ENCODE results near the gene PXDN.
"Not testable (repeated sequence)": the region's sequence is repeated elsewhere in the genome, so short reads cannot be mapped to it uniquely, and the experiment has no call there.

The PXDN gene

DNA sequence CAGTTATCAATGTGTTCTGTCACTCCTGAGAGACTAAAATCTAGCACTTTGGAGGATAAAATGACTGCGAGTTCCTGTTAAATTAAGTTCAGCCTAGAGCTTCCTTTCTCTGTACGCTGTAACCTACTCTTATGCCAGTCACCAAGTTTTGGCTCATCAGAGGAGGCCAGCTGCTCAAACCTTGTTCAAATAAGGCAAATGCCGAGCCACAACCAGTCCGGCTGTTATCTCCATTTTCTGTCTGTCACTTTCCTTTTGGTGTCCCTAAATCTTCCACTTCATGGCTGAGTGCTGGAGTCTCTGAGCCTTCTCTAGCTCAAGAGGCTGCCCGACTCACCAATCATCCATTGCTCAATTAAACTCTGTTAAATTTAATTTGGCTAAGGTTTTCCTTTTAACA, 33.5 kb upstream of the PXDN start:
- no peak for DNase-seq (ENCODE audit: low read depth in 1 of 2, low spot score in 1 of 2)

- DNase-seq (ENCODE audit: low read depth in 1 of 2, low spot score in 1 of 2) = no peak
These were observed 32.8 kb upstream of the PXDN start for GRCh38 chr2:1777156-1777555.

DNA sequence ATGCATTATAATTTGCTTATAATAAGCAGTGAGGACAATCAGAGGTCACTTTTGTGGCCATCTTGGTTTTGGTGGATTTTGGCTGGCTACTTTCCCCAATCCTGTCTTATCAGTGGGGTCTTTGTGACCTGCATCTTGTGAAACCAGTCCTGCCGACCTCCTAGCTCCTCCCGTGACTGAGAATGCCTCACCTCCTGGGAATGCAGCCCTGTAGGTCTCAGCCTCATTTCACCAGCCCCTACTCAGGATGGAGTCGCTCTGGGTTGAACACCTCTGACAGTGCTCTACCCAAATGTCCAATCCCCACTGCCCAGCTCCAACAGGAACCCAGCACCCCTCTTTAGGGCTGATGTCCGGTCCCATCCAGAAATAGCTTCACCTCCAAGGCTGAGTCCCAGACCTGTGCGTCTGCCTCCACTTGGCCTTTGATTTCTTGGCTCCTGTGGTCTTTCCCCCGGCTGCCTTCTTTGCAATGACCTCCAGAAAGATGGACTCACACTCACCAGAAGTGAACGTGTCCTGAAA, 31.3 kb upstream of the PXDN start:
- no peak for DNase-seq (ENCODE audit: low read depth in 1 of 2, low spot score in 1 of 2)

- DNase-seq (ENCODE audit: low read depth in 1 of 2, low spot score in 1 of 2) = no peak
These were observed 30.6 kb upstream of the PXDN start for GRCh38 chr2:1774929-1775328.

- no peak for DNase-seq (ENCODE audit: low read depth in 1 of 2, low spot score in 1 of 2)
These were observed 29.6 kb upstream of the PXDN start for GRCh38 chr2:1773883-1774282.

DNA sequence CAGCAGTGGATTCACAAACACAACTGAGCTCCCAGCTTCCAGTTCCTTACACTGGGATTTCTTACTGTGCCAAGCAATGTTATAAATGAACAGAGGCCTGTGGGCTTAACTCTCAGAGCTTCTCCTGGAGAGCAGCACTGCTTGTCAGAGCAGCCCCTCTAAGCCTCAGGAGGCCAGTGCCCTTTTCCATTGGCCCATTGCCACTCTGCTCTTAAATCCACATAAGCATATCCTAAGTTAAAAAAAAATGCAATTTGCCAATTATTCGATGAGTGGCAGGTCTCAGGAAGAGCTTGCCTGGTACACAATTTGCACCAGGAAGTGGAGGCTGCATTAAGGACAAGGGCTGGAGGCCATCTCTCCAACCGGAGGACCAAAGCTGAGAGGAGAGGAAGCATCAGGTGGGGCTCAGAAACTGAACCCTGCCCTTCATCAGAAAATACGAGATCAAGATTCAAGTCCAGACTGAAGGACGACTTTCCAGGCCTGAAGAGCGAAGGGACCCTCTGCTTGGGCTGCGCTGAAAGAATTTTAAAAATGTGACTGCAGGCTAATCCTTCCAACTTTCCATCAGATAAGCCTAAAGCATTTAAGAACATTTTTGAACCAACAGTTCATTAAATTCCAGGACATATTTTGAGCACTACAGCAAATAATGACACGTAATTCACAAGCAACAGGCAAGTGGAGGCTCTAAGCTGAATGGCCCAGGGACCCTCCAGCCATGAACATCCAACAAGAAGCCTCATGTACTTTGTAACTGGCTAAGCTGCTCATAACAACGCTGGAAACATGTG, 28.4 kb upstream of the PXDN start:
- DNase-seq (ENCODE audit: low read depth in 1 of 2, low spot score in 1 of 2) = no peak

- no peak for DNase-seq (ENCODE audit: low read depth in 1 of 2, low spot score in 1 of 2)
These were observed 27.4 kb upstream of the PXDN start for GRCh38 chr2:1771626-1772280.

DNA sequence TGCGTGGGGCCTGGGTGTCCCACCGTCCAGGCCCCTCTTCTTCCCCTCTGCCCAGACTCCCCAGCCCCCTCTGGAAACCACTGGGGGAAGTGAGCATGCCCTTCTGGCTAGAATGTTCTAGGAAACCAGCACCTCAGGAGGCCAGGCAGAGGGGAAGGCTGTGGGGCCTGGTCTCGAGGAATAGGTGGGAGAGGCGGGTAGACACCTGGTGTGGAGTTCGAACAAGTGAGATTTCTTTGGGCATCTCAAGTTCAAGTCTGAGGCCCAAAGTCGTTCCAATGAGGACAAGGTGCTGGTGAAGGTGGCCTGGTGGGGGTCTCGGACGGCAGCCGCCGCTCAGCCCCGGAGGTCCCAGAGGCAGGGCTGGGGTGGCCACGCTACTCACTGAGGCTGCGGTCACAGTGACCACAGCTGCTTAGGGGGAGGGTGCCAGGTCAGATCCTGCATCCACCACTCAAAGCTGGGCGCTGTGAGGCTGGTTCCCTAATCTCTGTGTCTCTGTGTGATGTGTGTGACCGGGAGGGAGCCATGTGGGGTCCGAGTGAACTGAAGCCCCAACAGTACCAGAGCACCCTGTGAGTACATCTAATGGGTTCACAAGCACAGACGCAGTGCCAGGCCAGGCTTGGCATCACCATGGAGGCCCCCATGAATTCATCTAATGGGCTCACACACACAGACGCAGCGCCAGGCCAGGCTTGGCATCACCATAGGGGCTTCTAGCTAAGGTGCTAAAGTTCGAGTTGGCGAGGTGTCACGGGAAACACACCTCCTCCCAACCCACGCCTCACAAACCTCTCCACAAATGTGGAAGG, 26.5 kb upstream of the PXDN start:
- no peak for DNase-seq (ENCODE audit: low read depth in 1 of 2, low spot score in 1 of 2)

DNA sequence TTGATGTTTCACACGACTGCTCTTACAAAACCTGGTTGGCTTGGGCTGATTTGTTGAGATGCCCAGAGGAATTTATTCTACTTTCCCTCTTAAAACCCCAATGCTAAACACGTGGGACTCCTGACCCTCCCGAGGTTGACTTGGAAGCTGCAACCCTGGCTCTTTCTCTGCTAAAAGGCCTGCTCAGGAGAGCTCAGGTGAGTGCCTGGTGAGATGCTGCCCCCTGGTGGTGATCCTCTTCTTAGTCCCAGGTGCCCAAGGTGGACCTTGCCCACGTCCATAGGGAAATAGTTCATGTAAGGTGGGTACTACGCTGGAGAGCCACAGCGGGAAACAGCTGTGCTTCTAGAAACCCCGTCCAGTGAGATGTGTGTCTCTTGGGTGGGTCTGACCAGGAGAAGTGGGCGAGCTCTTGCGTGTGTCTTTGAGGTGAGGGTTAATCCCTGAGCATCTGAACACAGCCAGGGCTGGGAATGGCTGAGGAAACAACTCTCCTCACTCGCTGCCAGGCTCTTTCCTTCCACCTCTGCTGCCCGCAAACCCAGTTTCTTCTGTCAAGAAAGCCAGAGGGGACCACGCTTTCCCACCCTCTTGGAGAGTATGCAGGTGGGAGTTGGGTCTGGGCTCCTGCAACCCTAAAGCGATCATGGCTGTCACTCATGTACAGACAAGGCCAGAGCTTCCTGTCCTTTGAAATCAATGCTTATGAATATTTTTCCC, 25.5 kb upstream of the PXDN start:
- DNase-seq (ENCODE audit: low read depth in 1 of 2, low spot score in 1 of 2) = no peak

DNA sequence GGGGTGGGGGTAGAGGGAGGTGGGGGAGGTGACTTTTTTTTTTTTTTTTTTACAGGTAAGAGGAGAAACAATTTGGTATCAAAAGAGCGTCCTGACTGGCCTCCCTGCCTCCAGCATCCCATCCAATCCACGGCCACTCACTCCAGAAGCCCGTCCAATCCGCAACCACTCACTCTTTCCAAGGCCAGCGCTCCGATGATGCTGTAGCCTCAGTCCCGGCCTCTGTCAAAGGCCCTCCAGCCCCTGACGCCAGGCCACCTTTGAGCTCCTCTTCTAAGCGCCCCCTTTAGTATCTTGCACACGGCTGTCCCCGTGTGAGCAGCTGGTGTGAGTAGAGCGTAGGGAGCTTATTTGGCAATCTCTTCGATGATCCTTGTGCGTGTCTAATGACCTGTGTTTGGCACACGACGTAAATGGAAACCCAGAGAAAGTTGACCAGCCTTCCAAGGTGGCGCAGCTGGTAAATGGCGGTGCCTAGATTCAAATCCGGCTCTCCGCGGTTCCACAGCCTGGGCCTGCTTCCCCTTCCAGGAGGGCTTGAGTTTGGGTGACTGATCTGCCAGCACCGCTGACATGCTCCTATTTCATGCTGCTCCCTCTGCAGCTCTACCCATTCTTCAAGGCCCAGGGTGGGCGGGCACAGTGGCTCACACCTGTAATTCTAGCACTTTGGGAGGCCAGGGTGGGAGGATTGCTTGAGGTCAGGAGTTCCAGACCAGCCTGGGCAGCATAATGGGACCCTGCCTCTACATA, 23.8 kb upstream of the PXDN start:
- no peak for DNase-seq (ENCODE audit: low read depth in 1 of 2, low spot score in 1 of 2)

DNA sequence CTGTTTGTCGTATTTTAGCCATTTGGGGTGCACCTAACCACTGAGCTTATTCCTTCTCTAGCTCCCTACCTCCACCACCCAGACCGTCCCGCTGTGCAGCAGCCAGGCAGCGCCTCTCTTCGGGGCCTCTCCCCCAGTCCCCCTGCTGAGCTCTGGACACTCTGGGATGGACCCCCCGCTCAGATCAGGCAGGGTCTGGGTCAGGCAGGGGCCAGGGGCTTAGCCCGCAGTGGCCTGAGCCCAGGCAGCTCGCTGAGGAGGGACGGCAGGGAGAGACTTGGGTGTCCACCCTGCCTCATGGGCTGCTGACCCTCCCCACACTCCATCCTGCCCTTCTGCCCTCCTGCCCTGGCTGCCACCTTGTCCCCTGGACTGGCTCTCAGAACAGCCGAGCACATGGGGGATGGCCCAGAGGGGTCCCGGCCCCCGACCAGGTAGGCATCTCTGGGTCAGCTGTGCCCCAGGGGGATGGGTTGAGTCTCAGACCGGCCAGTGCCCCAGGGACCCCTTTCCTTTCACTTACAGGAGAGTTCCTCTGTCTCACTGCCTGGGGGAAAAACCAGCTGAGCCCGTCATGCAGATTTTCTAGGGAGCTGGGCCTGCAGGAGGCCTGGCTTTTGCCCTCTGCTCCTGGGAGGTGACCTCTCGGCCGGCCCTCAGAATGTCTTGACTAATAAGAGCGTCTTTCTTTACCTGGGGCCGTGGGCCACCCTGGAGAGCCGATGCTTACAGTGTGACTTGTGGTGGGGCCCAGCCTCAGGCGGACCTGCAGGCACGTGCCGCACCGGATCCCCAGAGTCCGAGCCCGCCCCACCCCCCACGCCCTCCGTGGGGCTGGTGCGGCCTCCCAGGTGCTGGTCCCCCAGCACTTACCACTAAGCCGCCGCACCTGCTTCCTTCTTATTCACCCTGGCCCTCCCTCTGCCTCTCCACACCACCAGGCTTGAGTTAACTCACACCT, 22.8 kb upstream of the PXDN start:
- DNase-seq (ENCODE audit: low read depth in 1 of 2, low spot score in 1 of 2) = no peak

GRCh38 chr2:1766425-1766824, 22.1 kb upstream of the PXDN start:
- no peak for DNase-seq (ENCODE audit: low read depth in 1 of 2, low spot score in 1 of 2)

DNA sequence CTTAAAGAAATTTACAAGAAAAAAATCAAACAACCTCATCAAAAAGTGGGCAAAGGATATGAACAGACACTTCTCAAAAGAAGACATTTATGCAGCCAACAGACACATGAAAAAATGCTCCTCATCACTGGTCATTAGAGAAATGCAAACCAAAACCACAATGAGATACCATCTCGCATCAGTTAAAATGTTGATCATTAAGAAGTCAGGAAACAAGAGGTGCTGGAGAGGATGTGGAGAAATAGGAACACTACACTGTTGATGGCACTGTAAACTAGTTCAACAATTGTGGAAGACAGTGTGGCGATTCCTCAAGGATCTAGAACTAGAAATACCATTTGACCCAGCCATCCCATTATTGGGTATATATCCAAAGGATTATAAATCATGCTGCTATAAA, 20.9 kb upstream of the PXDN start:
- not testable (repeated sequence) for DNase-seq (ENCODE audit: low read depth in 1 of 2, low spot score in 1 of 2)

GRCh38 chr2:1759611-1759930, 15.3 kb upstream of the PXDN start:
- no peak for DNase-seq (ENCODE audit: low read depth in 1 of 2, low spot score in 1 of 2)

DNA sequence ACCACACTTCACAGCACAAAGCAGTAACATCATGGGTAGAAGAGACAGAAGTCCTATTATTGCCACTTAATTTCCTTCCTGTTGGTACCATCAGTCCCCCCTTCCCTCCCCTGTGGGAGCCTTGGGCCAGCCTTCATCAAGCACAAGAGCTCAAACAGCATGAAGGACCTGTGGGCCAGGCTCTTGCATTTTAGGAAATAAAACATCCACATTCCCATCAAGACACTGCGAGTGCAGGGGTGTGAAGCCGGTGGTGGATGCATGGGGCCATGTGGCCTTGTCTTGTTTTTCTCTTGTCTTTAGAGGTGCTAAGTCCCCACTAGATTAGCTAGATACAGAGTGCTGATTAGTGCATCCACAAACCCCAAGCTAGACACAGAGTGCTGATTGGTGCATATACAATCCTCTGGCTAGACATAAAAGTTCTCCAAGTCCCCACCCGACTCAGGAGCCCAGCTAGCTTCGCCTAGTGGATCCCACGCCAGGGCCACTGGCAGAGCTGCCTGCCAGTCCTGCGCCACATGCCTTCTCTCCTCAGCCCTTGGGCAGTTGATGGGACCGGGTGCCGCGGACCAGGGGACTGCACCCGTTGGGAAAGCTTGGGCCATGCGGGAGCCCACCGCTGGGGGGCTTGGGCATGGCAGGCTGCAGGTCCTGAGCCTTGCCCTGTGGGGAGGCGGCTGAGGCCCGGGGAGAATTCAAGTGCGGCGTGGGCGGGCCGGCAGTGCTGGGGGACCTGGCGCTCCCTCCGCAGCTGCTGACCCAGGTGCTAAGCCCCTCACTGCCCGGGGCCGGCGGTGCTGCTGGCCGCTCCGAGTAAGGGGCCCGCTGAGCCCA, 14.7 kb upstream of the PXDN start:
- no peak for DNase-seq (ENCODE audit: low read depth in 1 of 2, low spot score in 1 of 2)

GRCh38 chr2:1758171-1758570, 13.9 kb upstream of the PXDN start:
- DNase-seq (ENCODE audit: low read depth in 1 of 2, low spot score in 1 of 2) = no peak

DNA sequence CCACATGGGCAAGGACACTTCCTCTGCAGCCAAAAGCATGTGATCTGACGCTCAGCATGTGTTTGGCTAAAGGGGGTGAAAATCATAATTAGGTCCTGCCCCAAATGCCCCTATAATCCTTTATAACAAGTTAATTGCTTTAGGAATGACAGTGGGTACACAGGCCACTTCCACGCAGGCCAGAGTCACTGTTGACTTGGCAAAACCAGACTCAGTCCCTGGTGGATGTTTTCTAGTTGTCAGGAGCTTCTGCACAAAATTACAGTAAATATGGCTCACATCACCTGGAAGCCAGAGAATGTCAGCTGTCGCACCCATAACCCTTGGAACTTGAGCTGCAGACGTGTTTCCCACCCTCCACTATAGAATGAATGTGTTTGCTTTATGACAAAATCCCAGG, 13.3 kb upstream of the PXDN start:
- no peak for DNase-seq (ENCODE audit: low read depth in 1 of 2, low spot score in 1 of 2)

DNA sequence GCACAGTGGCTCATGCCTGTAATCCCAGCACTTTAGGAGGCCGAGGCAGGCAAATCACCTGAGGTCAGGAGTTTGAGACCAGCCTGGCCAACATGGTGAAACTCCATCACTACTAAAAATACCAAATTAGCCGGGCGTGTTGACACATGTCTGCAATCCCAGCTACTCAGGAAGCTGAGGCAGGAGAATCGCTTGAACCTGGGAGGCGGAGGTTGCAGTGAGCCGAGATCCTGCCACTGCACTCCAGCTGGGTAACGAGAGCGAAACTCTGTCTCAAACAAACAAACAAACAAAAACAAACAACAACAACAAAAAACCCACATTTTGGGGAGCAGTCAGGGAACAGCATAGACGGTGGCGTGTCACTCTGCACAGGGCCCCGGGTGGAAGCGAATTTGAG, 12.8 kb upstream of the PXDN start:
- DNase-seq (ENCODE audit: low read depth in 1 of 2, low spot score in 1 of 2) = not testable (repeated sequence)

DNA sequence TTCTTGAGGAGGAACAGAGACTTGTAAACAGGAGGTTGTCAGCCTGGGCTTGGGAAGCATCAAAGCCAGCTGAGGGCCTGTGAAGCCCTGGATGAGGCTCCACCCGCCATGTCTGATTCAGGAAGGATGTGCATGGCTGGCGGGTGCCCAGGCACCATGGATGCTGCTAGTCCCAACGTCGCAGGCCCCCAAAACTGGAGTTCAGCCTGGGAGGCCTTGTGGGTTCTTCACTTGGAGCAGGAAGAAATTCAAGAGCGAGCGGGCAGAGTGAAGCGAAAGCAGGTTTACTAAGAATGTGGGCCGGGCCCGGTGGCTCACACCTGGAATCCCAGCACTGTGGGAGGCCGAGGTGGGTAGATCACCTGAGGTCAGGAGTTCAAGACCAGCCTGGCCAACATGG, 12.1 kb upstream of the PXDN start:
- DNase-seq (ENCODE audit: low read depth in 1 of 2, low spot score in 1 of 2) = no peak

Data from activated T-helper 1 cell treated with anti-CD3 and anti-CD28 coated beads, Interleukin-2, amount 50 U/mL, for 16 hours (primary cell).